HG03139 (cell line): ENCODE results near the gene PAX8.

ENCODE experiments used
- ATAC-seq: cut with Tn5 transposase; IDR thresholded peaks from one replicate; pipeline ENCODE4 v1.9.1; 2021; ENCODE audit not compliant: unreplicated experiment

The PAX8 gene

GRCh38 chr2:113238871-113239839 is 39.6 kb downstream of the PAX8 start:
- ATAC-seq: no peak

- ATAC-seq: no peak
Measured at GRCh38 chr2:113237604-113238160, 41.0 kb downstream of the PAX8 start.

GRCh38 chr2:113236367-113237159 is 42.2 kb downstream of the PAX8 start:
- no peak for ATAC-seq

- ATAC-seq: peak; percentile 82
Measured at GRCh38 chr2:113235347-113236226, 43.1 kb downstream of the PAX8 start.

GRCh38 chr2:113234721-113235346 is 43.9 kb downstream of the PAX8 start:
- no peak for ATAC-seq

- ATAC-seq: no peak
Measured at GRCh38 chr2:113233593-113234550, 44.8 kb downstream of the PAX8 start.

- ATAC-seq: no peak
Measured at GRCh38 chr2:113232740-113233139, 46.0 kb downstream of the PAX8 start.

GRCh38 chr2:113232123-113232522 is 46.6 kb downstream of the PAX8 start:
- no peak for ATAC-seq

GRCh38 chr2:113231064-113231463 is 47.7 kb downstream of the PAX8 start:
- ATAC-seq: no peak

- no peak for ATAC-seq
Measured at GRCh38 chr2:113230531-113230930, 48.2 kb downstream of the PAX8 start.

GRCh38 chr2:113229795-113230194 is 48.9 kb downstream of the PAX8 start:
- ATAC-seq: no peak

GRCh38 chr2:113228991-113229716 is 49.6 kb downstream of the PAX8 start:
- no peak for ATAC-seq

- ATAC-seq: no peak
Measured at GRCh38 chr2:113228351-113228750, 50.4 kb downstream of the PAX8 start.

GRCh38 chr2:113227698-113228097 is 51.0 kb downstream of the PAX8 start:
- no peak for ATAC-seq

GRCh38 chr2:113227290-113227689 is 51.4 kb downstream of the PAX8 start:
- ATAC-seq: no peak

- no peak for ATAC-seq
Measured at GRCh38 chr2:113226462-113226861, 52.3 kb downstream of the PAX8 start.

- no peak for ATAC-seq
Measured at GRCh38 chr2:113225263-113226259, 53.2 kb downstream of the PAX8 start.
